Measurements from ENCODE around the gene OR10G2.
"Not testable (repeated sequence)": the region's sequence is repeated elsewhere in the genome, so short reads cannot be mapped to it uniquely, and the experiment has no call there.

DNA sequence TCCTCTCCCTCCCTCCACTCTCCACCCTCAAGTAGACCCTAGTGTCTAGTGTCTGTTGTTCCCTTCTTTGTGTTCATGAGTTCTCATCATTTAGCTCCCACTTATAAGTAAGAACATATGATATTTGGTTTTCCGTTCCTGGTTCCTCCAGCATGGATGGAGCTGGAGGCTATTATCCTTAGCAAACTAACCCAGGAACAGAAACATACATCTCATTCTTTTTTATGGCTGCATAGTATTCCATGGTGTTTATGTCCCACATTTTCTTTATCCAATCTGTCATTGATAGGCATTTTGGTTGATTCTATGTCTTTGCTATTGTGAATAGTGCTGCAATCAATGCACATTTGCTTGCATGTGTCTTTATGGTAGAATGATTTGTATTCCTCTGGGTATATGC is 4.2 kb downstream of the OR10G2 start:
- TF ChIP-seq, protein P1, sequence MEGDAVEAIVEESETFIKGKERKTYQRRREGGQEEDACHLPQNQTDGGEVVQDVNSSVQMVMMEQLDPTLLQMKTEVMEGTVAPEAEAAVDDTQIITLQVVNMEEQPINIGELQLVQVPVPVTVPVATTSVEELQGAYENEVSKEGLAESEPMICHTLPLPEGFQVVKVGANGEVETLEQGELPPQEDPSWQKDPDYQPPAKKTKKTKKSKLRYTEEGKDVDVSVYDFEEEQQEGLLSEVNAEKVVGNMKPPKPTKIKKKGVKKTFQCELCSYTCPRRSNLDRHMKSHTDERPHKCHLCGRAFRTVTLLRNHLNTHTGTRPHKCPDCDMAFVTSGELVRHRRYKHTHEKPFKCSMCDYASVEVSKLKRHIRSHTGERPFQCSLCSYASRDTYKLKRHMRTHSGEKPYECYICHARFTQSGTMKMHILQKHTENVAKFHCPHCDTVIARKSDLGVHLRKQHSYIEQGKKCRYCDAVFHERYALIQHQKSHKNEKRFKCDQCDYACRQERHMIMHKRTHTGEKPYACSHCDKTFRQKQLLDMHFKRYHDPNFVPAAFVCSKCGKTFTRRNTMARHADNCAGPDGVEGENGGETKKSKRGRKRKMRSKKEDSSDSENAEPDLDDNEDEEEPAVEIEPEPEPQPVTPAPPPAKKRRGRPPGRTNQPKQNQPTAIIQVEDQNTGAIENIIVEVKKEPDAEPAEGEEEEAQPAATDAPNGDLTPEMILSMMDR (conservative IDR thresholded peaks at IDR 0.05; ENCODE audit: low read length): not testable (repeated sequence)
- not testable (repeated sequence) for TF ChIP-seq EZH2phosphoT487 (IDR thresholded peaks at IDR 0.05; ENCODE audit: borderline replicate concordance, low read depth, low read length)
